LoVo (cell line): Measurements from ENCODE around the gene XDH.

Experiments
- DNase-seq: peaks from one replicate; pipeline ENCODE4 v3.0.0-alpha.2; 2016; ENCODE audit warnings: low spot score

The XDH gene

GRCh38 chr2:31329081-31329625 is 85.4 kb downstream of the XDH start:
- no peak for DNase-seq

DNA sequence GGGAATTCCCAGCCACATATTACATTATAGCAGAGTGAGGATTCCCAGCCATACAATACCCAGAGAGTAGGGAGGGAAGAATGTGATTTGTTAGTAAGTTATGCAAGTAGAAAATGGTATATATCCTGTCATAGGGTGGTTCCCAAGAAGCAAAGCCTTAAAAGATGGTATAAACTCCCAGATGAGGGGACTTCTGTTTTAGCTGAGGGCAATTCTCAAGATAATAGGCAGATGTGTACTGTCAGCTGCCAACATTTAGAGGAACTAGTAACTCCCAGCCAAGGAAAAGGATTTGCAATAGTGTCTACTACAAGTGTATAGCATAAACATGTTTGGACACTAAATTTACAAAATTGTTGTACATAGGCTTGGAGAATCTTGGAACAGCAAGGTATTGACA is 86.5 kb downstream of the XDH start:
- DNase-seq = no peak

DNA sequence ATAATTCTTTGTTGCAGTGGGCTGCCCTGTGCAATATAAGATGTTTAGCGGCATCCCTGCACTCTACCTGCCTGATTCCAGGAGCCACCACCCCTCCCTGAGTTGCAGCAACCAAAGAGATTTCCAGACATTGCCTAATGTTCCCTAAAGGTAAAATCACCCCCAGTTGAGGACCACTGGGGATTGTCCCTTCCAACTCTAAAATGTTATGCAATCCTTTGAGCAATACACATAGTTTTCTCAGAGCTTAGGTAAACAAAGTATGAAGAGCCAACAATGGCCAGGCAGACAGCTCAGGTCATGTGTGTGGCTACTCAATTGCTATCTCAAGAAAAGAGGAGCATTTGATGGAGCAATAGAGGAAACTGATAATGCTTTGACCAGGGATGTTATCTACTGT is 87.0 kb downstream of the XDH start:
- DNase-seq = no peak

GRCh38 chr2:31324016-31324633 is 90.4 kb downstream of the XDH start:
- DNase-seq = peak; percentile 36

GRCh38 chr2:31322371-31322770 is 92.2 kb downstream of the XDH start:
- DNase-seq = no peak

GRCh38 chr2:31319406-31320175 is 95.0 kb downstream of the XDH start:
- DNase-seq = no peak

DNA sequence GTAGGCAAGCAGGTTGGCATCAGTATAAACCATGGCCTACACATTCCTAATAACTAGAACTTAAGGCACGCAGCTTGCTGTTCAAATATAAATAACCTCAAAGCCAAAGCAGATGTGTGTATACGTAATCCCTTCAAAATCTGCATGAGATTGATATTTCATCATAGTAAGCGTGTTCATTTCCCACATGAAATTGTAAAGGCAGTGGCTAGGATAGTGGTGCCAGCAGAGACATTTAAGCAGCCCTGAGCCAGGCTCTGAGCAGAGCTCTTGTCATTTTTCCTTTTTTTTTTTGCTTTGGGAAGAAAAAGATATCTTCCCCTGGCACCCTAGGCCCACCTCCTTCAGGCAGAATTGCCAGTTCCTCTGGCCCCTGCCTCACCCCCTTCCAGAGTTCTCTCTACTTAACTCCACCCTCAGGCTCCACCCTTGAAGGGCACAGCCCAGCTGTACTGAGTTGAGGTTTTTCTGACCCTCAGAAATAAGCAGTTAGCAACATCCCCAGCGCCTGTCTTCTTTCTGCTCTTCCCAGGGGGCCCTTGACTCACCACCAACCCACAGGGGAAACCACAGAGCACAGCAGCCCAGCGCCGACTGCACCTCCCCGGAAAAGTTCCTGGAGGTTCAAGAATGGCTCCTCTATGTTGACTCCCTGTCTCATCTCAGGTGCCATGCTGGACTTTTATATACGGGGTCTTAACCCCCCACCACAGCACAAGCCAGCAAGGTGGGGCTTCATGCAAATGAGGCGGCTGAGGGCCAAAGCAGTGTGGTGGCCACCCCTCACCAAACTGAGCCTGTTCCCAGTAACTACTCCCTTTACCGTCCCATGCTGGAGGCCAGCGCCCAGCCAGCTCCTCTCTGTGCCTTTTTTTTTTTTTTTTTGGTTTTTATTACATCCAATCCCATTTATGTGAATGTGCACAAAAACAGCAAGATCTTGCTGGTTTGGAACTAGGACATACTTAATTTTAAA is 95.9 kb downstream of the XDH start:
- DNase-seq = no peak

GRCh38 chr2:31317396-31317795 is 97.1 kb downstream of the XDH start:
- no peak for DNase-seq

DNA sequence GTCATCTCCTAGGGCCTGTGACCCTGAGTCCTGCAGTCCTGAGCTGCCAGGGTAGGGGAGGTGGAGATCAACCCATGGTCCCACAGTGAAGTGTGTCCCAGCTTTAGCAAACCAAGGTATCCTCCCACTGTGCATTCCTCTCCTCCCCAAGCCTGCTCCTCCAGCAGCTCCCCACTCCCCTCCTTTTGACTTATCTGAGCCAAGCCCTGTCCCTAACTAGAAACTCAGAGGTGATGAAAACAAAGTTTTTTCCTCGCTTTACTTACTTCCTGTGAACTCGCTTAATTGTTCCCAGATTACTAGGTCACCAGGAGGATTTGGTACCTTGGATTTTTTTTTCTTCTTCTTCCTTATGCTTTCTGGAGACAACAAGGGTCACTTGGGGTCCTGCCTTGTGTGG is 99.8 kb downstream of the XDH start:
- no peak for DNase-seq

DNA sequence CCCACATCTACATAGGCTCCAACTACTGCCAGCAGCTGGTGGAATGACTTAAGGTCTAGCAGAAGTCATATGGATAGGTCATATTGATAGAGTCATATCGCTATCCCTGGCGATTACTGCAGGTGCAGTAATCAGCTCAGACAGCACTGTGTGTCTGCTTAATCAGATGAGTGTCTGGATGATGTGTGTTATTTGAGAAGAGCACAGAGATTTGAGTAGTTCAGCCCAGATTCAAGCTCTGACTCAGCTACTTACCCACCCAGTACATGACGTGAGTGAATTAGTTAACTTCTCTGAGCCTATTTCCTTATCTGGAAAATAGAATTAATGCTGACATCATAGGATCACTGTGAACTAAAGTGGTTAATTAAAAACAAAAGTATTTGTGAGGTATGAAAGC is 101.6 kb downstream of the XDH start:
- DNase-seq = no peak

- DNase-seq = no peak
Measured at GRCh38 chr2:31304816-31305215, 109.7 kb downstream of the XDH start.

- DNase-seq = no peak
Measured at GRCh38 chr2:31302940-31303563, 111.5 kb downstream of the XDH start.

DNA sequence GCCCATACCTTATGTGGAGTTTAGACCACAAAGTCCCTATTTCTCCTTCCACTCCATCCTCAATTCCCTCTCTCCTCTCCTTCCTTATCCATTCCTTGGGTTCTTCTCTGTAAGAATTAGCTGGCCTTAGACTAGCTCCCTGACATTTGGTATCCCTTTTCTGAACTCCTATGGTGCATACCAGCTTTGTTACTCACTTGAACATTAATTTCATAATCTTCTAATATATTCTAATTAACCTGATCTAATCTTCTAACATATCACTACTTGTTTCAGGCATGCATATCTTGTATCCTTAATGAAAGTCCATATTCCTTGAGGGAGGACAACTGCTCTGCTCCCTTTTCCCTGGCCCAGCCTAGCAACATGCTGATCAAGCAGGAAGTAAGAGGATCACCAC is 114.2 kb downstream of the XDH start:
- no peak for DNase-seq

- DNase-seq = no peak
Measured at GRCh38 chr2:31299547-31299946, 115.0 kb downstream of the XDH start.

DNA sequence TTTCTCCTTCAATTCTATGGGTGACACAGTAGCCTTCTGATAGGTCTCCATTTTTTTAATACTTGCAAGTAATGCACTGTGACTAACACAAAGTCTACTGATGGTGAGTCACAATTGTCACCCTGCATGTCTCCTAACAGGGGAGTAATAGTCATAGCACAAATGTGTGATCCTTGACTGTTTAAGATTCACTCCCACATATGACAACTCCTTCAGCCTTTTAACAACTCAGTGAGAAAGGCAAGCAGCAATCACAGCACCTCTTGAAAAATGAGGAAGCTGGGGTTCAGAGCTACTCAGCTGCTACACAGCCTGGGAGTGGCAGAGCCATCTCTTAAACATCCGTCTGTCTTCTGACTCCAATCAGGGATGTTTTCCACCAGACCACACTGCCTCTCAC is 116.8 kb downstream of the XDH start:
- no peak for DNase-seq

GRCh38 chr2:31296641-31297287 is 117.8 kb downstream of the XDH start:
- no peak for DNase-seq

- DNase-seq = no peak
Measured at GRCh38 chr2:31294196-31294595, 120.3 kb downstream of the XDH start.

GRCh38 chr2:31287654-31288053 is 126.9 kb downstream of the XDH start:
- DNase-seq = no peak

- DNase-seq = no peak
Measured at GRCh38 chr2:31286961-31287550, 127.5 kb downstream of the XDH start.

GRCh38 chr2:31286230-31286629 is 128.3 kb downstream of the XDH start:
- no peak for DNase-seq
